ENCODE results near the gene MATN4. TPM values are rescaled to one million over a fixed set of nuclear protein-coding genes. Genes with fewer than 3 reads are reported as not detected.

Gene MATN4
- total and polyA plus RNA-seq, 2 of the 13 experiments (the other 11 are each of a cell fraction or from before 2014, with no cell fraction given): not detected

GRCh38 chr20:45248609-45249008, 59.5 kb downstream of the MATN4 start:
- no peaks in the 10 kb centered on the region for H3K79me2 ChIP-seq (ENCODE audit: insufficient read depth, low read length)
- H3K27me3 ChIP-seq (ENCODE audit: control insufficient read depth in 1 of 2, insufficient read depth in 2 of 2, low read length in 2 of 2): peaks cover 0 to 20% of the 10 kb centered on the region in 2 experiments; a peak in 2 of 5 replicates
- H2AFZ ChIP-seq (ENCODE audit: low read length): no peak overlapping the region
- in situ Hi-C loops (cut with HindIII; ENCODE audit: extremely low pct_ligation_motif_present, low pct_unique_long_range_greater_than_20kb): no loop called here
- ATAC-seq (no peak), FAIRE-seq (no peak), DNase-seq (ENCODE audit: low spot score) (no peak)
- H3K9ac ChIP-seq (ENCODE audit: insufficient read depth, low read depth, low read length): no peak overlapping the region
- BruUV-seq (replicated peaks): no TSS peak
- no peak overlapping the region for H3K4me2 ChIP-seq (ENCODE audit: low read depth, low read length)
- H3K9me3 ChIP-seq (ENCODE audit: low read length): no peaks in the 10 kb centered on the region
- ChIA-PET POLR2A (no interaction called here), CTCF (ENCODE audit: low intra/inter-chr PET ratio, low total read pairs) (no interaction called here)
- H3K4me3 ChIP-seq (replicated peaks in 1 of 3; ENCODE audit: insufficient read depth in 1 of 3, low read depth in 2 of 3, low read length in 3 of 3): no peak overlapping the region
- intact Hi-C loops (cut with micrococcal nuclease; ENCODE audit: unreplicated experiment): no loop called here
- no peaks in the 10 kb centered on the region for H3K36me3 ChIP-seq (replicated peaks in 1 of 2; ENCODE audit: control insufficient read depth in 1 of 2, insufficient read depth in 2 of 2, low read length in 2 of 2)
- no peaks in the 10 kb centered on the region for H4K20me1 ChIP-seq (ENCODE audit: insufficient read depth, low read length)
- H3K27ac ChIP-seq (ENCODE audit: extremely low read length, insufficient read depth, low read length): no peak overlapping the region
- H3K4me1 ChIP-seq (ENCODE audit: insufficient read depth, low read length): no peaks in the 10 kb centered on the region
- TF ChIP-seq ZNF788 (CRISPR knock-in tag; IDR thresholded peaks at IDR 0.05; ENCODE audit: borderline replicate concordance) (no peak), HNF4G (IDR thresholded peaks at IDR 0.05; ENCODE audit: borderline replicate concordance, low read depth, low read length) (no peak), HNF4G (CRISPR knock-in tag; IDR thresholded peaks at IDR 0.05; ENCODE audit: borderline replicate concordance, low read depth) (no peak), PATZ1 (CRISPR knock-in tag; IDR thresholded peaks at IDR 0.05) (no peak), ZNF276 (CRISPR knock-in tag; IDR thresholded peaks at IDR 0.05; ENCODE audit: low read depth) (no peak), FOSL2 (CRISPR knock-in tag; IDR thresholded peaks at IDR 0.05) (no peak), ATRX (CRISPR knock-in tag; IDR thresholded peaks at IDR 0.05; ENCODE audit: borderline replicate concordance) (no peak), ZNF563 (CRISPR knock-in tag; IDR thresholded peaks at IDR 0.05) (no peak), FLYWCH1 (CRISPR knock-in tag; IDR thresholded peaks at IDR 0.05) (no peak), SNAPC4 (CRISPR knock-in tag; IDR thresholded peaks at IDR 0.05) (no peak), TEF (CRISPR knock-in tag; IDR thresholded peaks at IDR 0.05) (no peak), ISX (CRISPR knock-in tag; conservative IDR thresholded peaks at IDR 0.05) (no peak), KLF6 (CRISPR knock-in tag; IDR thresholded peaks at IDR 0.05) (no peak), POLR2AphosphoS5 (IDR thresholded peaks at IDR 0.05; ENCODE audit: low read depth, low read length) (no peak), ZNF510 (CRISPR knock-in tag; IDR thresholded peaks at IDR 0.05; ENCODE audit: low read depth) (no peak), HDAC6 (IDR thresholded peaks at IDR 0.05; ENCODE audit: low read depth, low read length) (no peak), CBX1 (IDR thresholded peaks at IDR 0.05; ENCODE audit: low read depth) (no peak), ZSCAN12 (CRISPR knock-in tag; IDR thresholded peaks at IDR 0.05) (no peak)
